IPS-18a (cell line): ENCODE measurements around the gene GMCL1.

Experiments
- H3K27ac ChIP-seq: one replicate; pipeline ENCODE4 v1.5.1; 2013; ENCODE audit warnings: low read length
- H3K27me3 ChIP-seq: one replicate; pipeline ENCODE4 v1.6.1; 2013; ENCODE audit warnings: mild to moderate bottlenecking, low read length; ENCODE audit not compliant: control insufficient read depth, insufficient read depth
- H3K36me3 ChIP-seq: one replicate; pipeline ENCODE4 v1.6.1; 2013; ENCODE audit warnings: low read depth, low read length; ENCODE audit not compliant: control insufficient read depth
- H3K4me1 ChIP-seq: one replicate; pipeline ENCODE4 v1.6.1; 2013; ENCODE audit warnings: low read depth, low read length; ENCODE audit not compliant: control insufficient read depth
- H3K4me3 ChIP-seq: one replicate; pipeline ENCODE4 v1.5.1; 2013; ENCODE audit warnings: low read length
- H3K9ac ChIP-seq: one replicate; pipeline ENCODE4 v1.6.1; 2013; ENCODE audit warnings: mild to moderate bottlenecking, low read length, moderate library complexity
- H3K9me3 ChIP-seq: one replicate; pipeline ENCODE4 v1.6.1; 2013; ENCODE audit warnings: low read depth, low read length; ENCODE audit not compliant: control insufficient read depth

Gene GMCL1, protein sequence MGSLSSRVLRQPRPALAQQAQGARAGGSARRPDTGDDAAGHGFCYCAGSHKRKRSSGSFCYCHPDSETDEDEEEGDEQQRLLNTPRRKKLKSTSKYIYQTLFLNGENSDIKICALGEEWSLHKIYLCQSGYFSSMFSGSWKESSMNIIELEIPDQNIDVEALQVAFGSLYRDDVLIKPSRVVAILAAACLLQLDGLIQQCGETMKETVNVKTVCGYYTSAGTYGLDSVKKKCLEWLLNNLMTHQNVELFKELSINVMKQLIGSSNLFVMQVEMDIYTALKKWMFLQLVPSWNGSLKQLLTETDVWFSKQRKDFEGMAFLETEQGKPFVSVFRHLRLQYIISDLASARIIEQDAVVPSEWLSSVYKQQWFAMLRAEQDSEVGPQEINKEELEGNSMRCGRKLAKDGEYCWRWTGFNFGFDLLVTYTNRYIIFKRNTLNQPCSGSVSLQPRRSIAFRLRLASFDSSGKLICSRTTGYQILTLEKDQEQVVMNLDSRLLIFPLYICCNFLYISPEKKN

DNA sequence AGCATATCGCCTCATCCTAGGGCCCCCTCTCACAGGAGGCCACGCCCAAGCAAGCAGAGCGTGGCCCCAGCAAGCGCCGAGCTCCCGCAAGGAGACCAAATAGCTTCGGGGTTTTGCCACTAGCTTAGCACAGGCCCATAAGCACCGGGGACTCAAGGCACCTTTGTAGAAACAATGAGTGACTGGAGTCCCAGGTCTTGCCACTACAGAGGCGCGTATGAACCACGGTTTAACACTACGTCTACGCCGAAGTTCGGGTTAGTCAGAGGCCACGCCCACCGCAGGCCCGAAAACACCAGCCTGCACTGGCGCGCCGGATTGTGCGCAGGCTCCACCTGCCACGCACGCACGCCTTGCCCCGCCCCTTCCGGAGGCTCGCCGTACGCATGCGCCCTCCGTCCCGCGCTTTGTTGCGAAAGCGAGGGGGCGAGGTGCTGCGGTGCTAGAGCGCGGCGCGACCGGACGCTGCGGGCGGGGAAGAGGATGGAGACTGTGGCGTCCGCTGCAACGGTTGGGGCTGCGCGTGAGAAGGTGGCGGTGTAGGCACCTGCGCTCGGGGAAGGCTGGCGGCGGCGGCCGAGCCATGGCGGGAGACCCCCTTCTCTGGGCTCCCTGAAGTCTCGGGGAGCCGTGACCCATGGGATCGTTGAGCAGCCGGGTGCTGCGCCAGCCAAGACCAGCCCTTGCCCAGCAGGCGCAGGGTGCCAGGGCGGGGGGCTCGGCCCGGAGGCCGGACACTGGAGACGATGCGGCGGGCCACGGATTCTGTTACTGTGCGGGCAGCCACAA lies at the start of gene GMCL1:
TSS of gene GMCL1 (plus strand) at position 405 of the 789 bp plus-strand sequence. CDS start at position 638, 233 bp downstream.
- peak within 1 kb of the TSS; percentile 94 for H3K4me3 ChIP-seq
- peaks cover 8% of the 10 kb centered on the region for H3K36me3 ChIP-seq
- H3K27me3 ChIP-seq: no peaks in the 10 kb centered on the region
- H3K9me3 ChIP-seq: no peaks in the 10 kb centered on the region
- H3K9ac ChIP-seq: peak within 1 kb of the TSS; percentile 84
- H3K27ac ChIP-seq: peak within 1 kb of the TSS; percentile 78
- H3K4me1 ChIP-seq: peaks cover 8% of the 10 kb centered on the region

DNA sequence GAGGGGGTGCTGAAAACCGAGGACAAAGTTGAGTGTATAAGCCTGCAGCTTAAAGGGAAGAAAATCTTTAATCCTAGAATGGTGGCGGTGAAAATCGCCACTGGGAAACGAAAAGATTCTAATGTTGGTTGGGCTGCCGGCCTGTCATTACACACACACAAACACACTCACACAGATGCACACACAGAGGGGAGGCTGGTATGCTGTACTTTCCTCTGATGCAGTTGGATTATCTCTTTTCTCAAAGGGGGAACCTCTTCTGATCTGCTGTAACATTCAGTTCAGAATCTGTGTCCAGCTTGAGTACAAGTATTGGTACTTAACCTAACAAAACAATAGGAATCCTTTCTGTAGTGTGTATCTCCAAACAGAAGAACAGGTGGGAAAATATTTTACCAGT lies 48.5 kb upstream of the GMCL1 start:
- H3K9me3 ChIP-seq: no peaks in the 10 kb centered on the region
- H3K36me3 ChIP-seq: no peaks in the 10 kb centered on the region
- no peak overlapping the region for H3K9ac ChIP-seq
- H3K27me3 ChIP-seq: no peaks in the 10 kb centered on the region
- no peak overlapping the region for H3K27ac ChIP-seq
- H3K4me1 ChIP-seq: peaks cover 25% of the 10 kb centered on the region
- no peak overlapping the region for H3K4me3 ChIP-seq

DNA sequence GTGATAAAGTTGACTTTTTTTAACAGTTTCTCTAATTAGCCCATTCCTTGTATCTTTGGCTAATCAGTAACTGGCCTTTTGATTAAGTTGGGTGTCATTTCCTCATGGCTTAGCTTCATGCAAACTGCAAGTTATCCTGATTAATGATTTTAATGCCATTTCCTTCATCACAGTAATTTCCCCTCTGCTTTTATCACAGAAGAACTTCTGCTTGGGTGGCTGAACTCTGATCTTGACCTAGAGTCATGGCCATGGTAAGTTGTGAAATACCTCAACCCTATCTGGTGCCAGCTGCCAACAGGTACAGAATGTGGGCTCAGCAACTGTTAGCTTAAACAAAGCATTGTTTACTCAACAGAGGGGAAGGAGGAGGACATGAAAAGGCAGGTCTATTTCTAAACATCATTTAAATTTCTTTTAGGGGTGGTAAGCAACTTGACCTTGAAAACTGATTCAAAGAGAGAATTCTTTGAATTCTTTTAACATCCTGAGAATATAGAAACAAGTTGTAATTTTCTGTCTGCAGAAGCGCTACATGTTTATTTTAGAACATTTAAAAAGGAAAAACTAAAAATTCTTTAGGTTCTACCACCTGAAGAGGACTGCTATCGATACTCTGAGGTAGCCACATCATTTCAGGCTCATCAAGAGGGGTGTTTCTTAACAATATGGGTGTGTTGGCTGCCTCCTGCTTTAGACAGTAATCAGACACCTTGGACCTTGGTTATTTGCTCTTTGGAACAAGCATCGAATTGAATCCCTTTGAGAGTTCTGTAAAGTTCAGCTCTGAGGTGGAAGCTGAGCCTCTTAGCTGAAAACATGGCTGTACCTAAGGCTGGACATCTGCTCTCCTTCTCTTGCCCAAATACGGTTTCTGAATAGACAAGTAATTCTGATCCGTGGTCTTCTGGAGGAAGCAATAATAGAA lies 47.9 kb upstream of the GMCL1 start:
- H3K4me1 ChIP-seq: peaks cover 25% of the 10 kb centered on the region
- no peaks in the 10 kb centered on the region for H3K9me3 ChIP-seq
- H3K36me3 ChIP-seq: no peaks in the 10 kb centered on the region
- no peak overlapping the region for H3K27ac ChIP-seq
- no peak overlapping the region for H3K9ac ChIP-seq
- no peak overlapping the region for H3K4me3 ChIP-seq
- H3K27me3 ChIP-seq: no peaks in the 10 kb centered on the region

DNA sequence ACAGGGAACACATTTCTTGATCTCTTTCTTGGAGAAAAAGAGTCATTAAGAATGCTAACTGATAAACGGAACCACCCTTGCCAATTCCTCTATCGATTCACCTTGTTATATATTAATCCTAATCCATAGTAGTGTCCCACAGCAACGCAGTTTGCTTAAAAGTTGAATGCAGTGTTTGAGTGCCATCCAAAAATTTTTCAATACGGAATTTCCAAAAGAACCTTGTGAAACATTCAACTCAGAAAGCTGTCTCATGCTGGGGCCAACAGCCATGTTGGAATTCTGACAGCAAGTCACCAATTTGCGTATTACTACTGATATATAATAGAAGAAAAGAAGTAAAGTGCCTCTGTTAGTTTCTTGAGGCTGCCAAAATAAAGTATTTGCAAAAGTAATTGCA lies 45.2 kb upstream of the GMCL1 start:
- no peaks in the 10 kb centered on the region for H3K27me3 ChIP-seq
- H3K9ac ChIP-seq: no peak overlapping the region
- no peaks in the 10 kb centered on the region for H3K9me3 ChIP-seq
- H3K27ac ChIP-seq: no peak overlapping the region
- H3K4me3 ChIP-seq: no peak overlapping the region
- no peaks in the 10 kb centered on the region for H3K36me3 ChIP-seq
- peaks cover 12% of the 10 kb centered on the region for H3K4me1 ChIP-seq

DNA sequence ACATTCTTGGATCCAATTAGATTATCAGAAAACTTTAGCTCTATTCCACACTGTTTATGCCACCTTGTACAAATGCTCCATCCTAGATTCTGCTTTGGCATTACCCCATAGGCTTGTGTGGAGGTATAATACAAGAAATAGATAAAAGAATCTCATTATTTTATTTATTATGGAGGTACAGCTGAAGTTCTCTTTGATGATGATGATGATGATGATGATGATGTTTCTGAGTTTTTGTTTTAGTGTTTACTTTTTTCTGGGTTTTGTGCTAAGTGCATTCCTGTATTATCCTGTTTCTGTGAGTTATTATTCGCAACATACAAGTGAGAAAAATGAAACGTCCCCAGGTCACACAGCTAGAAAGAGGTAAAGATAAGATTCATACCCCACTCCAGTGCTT lies 44.1 kb upstream of the GMCL1 start:
- Histone ChIP-seq H3K4me1 (peaks cover 21% of the 10 kb centered on the region), H3K36me3 (no peaks in the 10 kb centered on the region), H3K4me3 (no peak overlapping the region), H3K9me3 (no peaks in the 10 kb centered on the region), H3K9ac (no peak overlapping the region), H3K27me3 (no peaks in the 10 kb centered on the region), H3K27ac (no peak overlapping the region)

DNA sequence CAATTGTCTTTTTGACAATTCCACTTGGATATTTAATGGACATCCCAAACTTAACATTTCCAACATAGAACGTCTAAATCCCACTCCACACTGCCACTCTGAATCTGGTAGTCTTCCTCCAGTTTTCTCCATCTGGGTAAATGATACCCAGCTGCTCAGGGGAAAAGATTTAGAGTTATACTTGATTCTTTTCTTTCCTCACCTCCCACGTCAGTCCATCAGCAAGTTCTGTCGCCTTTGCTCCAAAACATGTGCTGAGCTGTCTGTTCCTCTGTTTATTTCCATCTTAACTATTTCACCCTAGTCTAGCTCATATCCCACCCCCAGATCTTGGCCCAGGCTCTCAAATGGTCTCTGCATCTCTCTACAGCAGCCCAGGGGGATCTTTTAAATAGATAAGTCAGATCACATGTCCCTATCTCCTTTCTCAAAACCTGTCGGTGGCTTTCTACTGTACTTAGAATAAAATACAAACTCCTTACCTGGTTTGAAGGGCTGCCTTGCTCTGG lies 43.4 kb upstream of the GMCL1 start:
- no peaks in the 10 kb centered on the region for H3K27me3 ChIP-seq
- no peak overlapping the region for H3K4me3 ChIP-seq
- no peak overlapping the region for H3K9ac ChIP-seq
- no peaks in the 10 kb centered on the region for H3K36me3 ChIP-seq
- H3K9me3 ChIP-seq: no peaks in the 10 kb centered on the region
- no peak overlapping the region for H3K27ac ChIP-seq
- peaks cover 27% of the 10 kb centered on the region for H3K4me1 ChIP-seq

DNA sequence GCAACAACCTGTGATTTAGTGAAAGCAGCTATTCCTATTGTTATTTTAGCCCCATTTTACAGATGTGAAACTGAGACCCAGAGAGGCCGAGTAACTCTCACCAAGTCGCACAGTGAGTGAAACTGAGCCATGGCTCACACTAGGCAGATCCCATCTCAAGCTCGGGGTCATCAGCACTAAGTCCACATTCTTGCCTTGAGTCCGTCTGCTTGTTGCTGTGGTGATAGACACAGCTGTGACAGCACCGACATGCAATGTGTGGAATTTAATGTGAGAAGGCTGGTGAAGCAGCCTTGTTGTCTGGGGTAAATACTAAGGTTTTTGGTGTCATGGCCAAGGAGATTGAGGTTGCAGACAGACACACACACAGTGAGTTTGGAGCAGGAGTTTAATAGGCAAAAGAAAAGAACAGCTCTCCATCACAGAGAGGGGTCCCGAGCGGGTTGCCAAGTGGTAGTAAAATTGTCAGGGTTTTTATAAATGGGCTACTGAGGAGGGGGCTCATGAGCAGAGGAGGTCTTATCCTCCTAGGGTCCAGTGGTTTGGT lies 40.2 kb upstream of the GMCL1 start:
- H3K9me3 ChIP-seq: no peaks in the 10 kb centered on the region
- no peak overlapping the region for H3K27ac ChIP-seq
- no peaks in the 10 kb centered on the region for H3K36me3 ChIP-seq
- H3K9ac ChIP-seq: no peak overlapping the region
- peaks cover 22% of the 10 kb centered on the region for H3K4me1 ChIP-seq
- no peak overlapping the region for H3K4me3 ChIP-seq
- no peaks in the 10 kb centered on the region for H3K27me3 ChIP-seq

DNA sequence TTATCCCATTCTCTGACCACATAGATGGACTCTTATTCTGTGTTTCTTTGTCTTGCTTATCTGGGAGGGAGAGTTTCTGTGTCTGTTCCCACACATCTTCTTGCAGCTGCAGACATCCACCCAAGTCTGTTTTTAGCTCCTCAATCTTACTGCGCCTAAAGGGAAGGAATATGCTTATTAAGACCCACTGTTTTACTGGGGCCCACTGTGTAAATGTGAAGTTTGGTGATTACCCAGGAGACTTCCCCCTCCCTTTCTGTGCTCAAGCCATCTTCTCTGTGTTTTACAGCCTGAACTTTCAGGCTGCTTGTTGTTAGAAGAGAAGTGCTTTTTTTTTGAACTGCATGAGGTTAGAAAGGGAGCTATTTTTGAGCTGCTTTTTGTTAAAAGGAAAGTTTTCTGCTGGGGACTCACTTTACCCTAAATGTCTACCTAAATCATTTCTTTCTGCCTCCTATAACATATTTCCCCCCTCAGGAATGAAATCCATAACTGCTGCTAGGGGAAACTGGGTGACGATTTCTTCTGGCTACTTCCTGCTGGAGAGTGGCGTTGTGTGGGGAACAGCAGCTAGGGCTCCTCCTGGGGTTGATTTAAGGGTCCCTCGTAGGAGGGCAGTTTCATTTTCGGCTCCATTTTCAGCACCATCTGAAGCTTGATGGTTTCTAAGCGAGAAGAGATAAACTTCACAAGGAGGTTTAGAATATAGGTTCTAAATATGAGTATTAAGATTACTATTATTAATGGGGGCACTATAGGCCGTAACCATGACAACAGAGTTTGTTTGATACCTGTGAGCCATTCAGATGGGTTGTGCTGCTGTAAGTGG lies 39.5 kb upstream of the GMCL1 start:
- peak overlapping the region; percentile 11 for H3K4me3 ChIP-seq
- H3K36me3 ChIP-seq: no peaks in the 10 kb centered on the region
- H3K4me1 ChIP-seq: peaks cover 22% of the 10 kb centered on the region
- no peaks in the 10 kb centered on the region for H3K9me3 ChIP-seq
- H3K9ac ChIP-seq: no peak overlapping the region
- peak overlapping the region; percentile 7 for H3K27ac ChIP-seq
- no peaks in the 10 kb centered on the region for H3K27me3 ChIP-seq

DNA sequence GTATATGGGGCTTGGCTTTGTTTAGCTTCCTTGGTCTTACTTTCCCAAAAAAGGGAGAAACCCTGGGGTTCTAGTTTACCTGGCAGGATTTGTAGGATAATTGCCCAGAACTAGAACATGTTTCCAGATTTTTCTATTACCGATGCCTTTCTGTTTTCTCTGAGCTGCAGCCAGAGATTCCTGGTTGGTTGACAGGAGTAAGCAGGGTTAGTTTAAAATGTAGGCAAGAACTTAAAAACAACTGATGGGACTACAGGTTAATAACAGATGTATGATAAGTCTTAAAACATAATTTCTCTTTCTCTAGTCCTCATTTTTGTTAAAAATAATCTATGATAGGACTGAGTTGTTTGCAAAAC lies 38.9 kb upstream of the GMCL1 start:
- Histone ChIP-seq H3K27ac (no peak overlapping the region), H3K4me3 (peak overlapping the region; percentile 11)

DNA sequence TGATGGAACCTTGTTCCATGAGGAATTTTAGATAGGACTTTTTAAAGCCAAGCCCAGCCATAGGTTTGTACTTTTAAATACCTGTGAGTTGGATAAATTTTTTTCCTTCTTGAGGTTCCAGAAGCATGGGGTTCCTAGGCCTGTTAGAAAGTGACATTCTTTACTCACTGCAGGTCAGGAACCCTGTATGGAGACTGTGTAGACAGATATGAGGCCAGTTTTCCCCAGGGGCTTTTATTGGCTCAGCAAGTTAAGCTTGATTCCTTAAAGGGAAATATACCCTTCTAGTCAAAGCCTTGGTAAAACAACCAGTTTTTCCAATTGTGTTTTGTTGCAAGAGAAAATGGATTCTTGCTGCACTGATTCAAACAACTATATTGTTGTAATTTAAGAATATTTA lies 38.4 kb upstream of the GMCL1 start:
- H3K9me3 ChIP-seq: no peaks in the 10 kb centered on the region
- no peaks in the 10 kb centered on the region for H3K27me3 ChIP-seq
- no peak overlapping the region for H3K4me3 ChIP-seq
- H3K27ac ChIP-seq: no peak overlapping the region
- no peak overlapping the region for H3K9ac ChIP-seq
- H3K4me1 ChIP-seq: peaks cover 22% of the 10 kb centered on the region
- H3K36me3 ChIP-seq: no peaks in the 10 kb centered on the region

More for the DNA sequence above, 38.9 kb upstream of the GMCL1 start:
- H3K27me3 ChIP-seq: no peaks in the 10 kb centered on the region
- no peaks in the 10 kb centered on the region for H3K36me3 ChIP-seq
- no peaks in the 10 kb centered on the region for H3K9me3 ChIP-seq
- H3K4me1 ChIP-seq: peaks cover 22% of the 10 kb centered on the region
- no peak overlapping the region for H3K9ac ChIP-seq
